DMS153 treated with DMSO at 0.1 percent for 48 hours (cell line): ENCODE data around the gene LMNTD2.
"Not testable (repeated sequence)": the region's sequence is repeated elsewhere in the genome, so short reads cannot be mapped to it uniquely, and the experiment has no call there.

Experiments used
- DNase-seq: peaks from one replicate; lab custom pipeline; 2025; ENCODE audit not compliant: unreplicated experiment; lab: John Stamatoyannopoulos, UW

Gene LMNTD2

GRCh38 chr11:587546-587945 is 27.0 kb upstream of the LMNTD2 start:
- no peak for DNase-seq

GRCh38 chr11:586376-587316 is 26.1 kb upstream of the LMNTD2 start:
- no peak for DNase-seq

GRCh38 chr11:584287-584686 is 23.7 kb upstream of the LMNTD2 start:
- no peak for DNase-seq

- no peak for DNase-seq
Measured at GRCh38 chr11:581752-582151, 21.2 kb upstream of the LMNTD2 start.

- no peak for DNase-seq
Measured at GRCh38 chr11:581342-581741, 20.8 kb upstream of the LMNTD2 start.

GRCh38 chr11:579830-580601 is 19.5 kb upstream of the LMNTD2 start:
- no peak for DNase-seq

GRCh38 chr11:578276-579035 is 17.9 kb upstream of the LMNTD2 start:
- DNase-seq, result no peak

GRCh38 chr11:577611-577894 is 17.0 kb upstream of the LMNTD2 start:
- no peak for DNase-seq

- no peak for DNase-seq
Measured at GRCh38 chr11:576811-577610, 16.5 kb upstream of the LMNTD2 start.

GRCh38 chr11:575996-576768 is 15.6 kb upstream of the LMNTD2 start, which contains the start of gene PHRF1:
TSS of gene PHRF1 (plus strand) at chr11:576470. CDS start at chr11:581513, 5,043 bp downstream.
- DNase-seq, result peak; percentile 95

- peak; percentile 74 for DNase-seq
Measured at GRCh38 chr11:575313-575995, 14.9 kb upstream of the LMNTD2 start.

- no peak for DNase-seq
Measured at GRCh38 chr11:574632-575312, 14.2 kb upstream of the LMNTD2 start.

- not testable (repeated sequence) for DNase-seq
Measured at GRCh38 chr11:574031-574570, 13.6 kb upstream of the LMNTD2 start.

GRCh38 chr11:573146-573759 is 12.7 kb upstream of the LMNTD2 start:
- DNase-seq, result no peak

- DNase-seq, result no peak
Measured at GRCh38 chr11:571802-572185, 11.3 kb upstream of the LMNTD2 start.

GRCh38 chr11:569158-569885 is 8.8 kb upstream of the LMNTD2 start:
- DNase-seq, result no peak
